ENCODE measurements around the gene RGR.

RGR gene

DNA sequence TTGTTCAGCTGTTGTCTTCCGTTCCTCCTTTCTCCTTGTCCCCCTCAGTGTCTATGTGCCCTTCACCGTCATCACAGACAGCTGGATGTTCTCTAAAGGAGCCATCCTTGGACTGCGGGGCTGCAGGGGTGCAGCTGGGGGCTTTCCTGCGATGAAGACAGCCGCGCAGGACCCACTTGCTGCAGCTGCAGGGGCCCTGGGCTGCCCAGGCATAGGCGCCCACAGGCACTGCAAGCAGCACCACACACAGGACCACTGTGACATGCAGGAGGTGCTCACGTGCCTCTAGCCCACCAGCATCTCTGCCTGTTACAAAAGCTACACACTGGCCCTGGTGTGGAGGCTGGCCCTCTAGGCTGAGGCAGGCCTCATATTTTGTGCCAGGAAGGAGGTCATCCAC lies 22.9 kb upstream of the RGR start:
- DNase-seq (ENCODE audit: low read depth), result no peak

DNA sequence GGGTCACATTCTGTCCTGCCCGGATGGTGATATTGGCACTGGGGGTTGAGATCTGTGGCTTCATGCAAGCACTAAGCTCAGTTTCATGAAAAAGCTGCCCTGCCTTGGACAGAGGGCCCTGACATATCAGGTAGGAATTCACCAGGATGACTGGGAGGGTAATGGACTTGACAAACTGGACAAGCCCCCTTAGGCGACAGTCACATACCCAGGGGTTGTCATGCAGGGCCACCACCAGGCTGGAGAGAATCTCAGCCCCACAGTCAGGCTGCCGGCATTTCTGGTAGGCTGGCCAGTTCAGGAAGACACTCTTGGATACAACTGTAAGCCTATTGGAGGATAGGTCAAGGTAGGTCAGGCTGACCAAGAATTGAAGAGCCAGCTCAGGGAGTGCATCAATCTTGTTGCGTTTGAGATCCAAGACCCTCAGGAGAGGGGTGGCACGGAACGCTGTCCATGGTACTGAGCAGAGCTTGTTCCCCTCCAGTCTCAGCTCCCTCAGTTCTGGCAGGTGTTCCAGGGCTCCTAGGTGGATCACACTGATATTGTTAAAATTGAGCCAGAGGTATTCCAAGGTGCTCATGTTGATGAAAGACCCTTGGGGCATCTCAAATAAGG lies 20.3 kb upstream of the RGR start:
- DNase-seq (ENCODE audit: low read depth), result no peak

DNA sequence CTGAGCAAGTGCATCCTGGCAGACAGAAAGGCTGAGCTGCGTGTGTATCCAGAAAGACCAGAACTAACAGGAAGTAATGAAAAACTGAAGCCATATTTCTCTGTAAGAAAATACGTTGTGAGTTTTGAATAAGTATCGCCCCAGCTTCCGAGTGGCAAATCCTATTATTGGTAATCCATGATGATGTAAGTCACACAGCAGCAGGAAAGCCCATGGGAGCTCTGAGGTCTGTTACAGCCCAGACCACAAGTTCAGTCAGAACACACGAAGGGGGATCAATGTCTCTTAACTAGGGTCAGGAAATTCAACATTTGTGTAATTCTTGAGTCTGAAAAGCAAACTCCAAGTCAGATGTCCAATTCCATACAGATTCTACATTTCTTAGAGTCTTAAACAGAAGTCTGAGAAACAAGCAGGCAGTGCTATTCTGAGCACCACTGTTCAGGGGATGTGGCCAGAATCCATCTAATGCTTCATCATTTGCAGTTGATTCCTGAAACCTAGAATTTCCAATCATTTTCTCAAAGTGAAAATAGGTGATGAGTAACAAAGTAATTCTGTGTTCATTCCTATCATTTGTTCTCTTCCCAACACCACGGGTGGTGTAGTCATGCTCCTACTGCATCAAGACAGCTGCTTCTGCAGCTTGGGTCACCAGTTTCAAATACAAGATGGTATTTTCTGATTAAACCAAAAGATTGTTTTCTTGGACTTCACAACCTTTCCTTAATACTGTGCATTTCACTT lies 19.3 kb upstream of the RGR start, which contains the start of gene LRIT2:
Gene LRIT2 (minus strand): TSS at position 118 of the 747 bp plus-strand sequence. CDS start 24 bp downstream, at position 94.
- DNase-seq (ENCODE audit: low read depth), result no peak

DNA sequence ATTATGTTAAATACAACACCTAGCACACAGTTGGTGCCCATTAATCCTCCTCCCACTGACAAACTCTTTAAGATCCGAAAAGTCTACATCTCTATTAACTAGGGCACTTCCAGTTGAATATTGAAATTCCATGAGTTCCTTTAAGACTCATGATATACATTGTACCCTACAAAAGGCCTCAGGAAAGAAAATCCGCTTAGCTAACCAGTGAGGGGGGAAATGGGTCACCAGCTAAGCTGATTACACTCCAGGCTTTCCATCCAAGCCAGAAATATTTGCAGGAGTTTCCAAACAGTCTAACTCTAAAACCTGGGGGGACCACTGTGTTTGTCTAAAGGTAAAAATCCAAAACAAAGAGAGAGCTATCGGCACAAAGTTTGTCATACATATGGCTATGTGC lies 18.2 kb upstream of the RGR start:
- no peak for DNase-seq (ENCODE audit: low read depth)

DNA sequence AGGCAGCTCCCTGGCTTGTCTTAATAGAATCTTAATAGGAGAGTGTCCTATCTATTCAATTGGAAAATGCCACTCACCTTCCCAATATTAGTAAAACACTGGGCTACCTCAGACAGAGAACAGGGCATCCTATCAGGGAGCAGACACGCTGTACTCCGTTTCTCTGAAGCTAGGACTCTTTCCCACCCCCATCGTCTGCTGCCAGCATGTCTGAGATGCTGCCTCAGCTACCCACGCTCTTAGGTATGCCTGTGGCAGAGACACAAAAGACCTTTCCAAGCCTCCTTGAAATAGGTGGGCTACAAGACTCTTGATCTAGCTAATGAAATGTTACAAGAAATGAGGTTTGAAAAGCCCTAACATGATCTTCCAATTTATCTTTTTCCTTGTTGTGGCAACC lies 17.0 kb upstream of the RGR start:
- no peak for DNase-seq (ENCODE audit: low read depth)

DNA sequence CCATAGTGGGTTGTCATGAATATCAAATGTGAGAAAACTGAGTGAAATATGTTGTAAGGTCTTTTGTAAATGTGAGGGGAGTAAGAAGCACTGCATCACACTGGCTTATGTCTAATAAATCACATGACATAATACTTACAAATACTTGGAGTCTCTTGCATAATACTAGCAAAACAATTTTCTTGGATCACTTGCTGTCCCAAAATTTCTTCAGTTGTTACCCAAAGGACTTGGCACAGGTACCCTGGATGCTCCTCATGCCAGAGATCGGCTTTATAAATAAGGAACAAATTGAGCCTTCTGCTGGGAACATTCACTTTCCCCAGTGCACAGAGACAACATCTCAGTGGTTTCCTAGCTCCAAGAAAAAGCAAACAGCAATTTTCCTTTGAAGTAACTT lies 14.5 kb upstream of the RGR start:
- no peak for DNase-seq (ENCODE audit: low read depth)

DNA sequence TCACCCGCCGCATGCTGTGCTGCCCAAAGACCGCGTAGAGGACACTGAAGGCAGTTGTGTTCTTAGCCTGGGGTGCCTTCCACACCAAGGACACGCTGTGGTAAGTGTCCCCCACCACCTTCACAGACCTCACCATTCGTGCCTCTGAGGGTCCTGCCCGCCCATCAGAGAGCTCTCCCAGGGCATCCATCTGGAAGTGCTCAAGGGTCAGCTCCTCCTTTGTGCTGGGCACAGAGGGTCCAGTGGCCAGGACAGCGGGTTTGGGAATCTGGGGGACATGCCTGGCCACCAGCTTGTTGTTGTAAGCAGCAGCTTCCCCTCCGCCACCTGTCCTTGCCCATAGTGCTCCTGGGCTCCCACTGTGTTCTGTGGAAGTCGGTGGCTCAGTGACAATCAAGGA lies 12.5 kb upstream of the RGR start:
- no peak for DNase-seq (ENCODE audit: low read depth)

DNA sequence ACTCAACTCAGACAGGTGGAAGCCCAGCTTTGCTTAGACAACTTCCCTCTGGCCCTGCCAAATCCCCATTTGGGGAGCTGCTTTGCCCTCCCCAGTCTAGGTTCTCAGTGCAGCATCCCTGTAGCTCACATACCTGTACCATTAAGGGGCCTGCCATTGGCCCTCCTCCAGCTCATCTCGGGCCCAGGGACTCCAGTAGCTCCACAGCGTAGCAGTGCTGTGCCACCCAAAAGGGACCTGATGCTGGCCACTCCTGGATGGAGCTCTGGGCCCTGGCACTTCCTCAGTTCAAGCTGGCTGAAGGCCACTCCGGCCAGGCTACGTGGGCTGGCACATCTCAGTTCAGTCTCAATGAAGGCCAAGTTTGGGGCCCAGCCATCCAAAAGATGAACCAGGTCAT lies 10.9 kb upstream of the RGR start:
- DNase-seq (ENCODE audit: low read depth), result no peak

DNA sequence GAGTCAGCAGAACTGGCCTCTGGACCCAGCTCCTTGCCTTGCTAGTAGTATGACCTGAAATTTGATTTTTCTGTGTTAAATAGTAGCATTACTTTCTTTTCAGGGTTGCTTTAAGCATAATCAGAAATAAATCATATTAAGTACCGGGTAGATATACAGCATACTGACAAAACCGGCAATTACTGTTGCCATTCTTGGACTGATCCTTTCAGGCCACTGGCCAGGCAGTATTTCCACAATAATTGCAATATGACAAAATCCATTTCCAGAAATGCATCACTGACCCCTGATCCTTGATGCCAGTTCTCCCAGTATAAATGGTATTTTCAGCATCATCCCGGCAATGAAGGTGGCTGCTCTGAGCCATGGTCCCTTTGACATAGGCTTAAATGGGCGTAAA lies 10.4 kb upstream of the RGR start:
- no peak for DNase-seq (ENCODE audit: low read depth)

DNA sequence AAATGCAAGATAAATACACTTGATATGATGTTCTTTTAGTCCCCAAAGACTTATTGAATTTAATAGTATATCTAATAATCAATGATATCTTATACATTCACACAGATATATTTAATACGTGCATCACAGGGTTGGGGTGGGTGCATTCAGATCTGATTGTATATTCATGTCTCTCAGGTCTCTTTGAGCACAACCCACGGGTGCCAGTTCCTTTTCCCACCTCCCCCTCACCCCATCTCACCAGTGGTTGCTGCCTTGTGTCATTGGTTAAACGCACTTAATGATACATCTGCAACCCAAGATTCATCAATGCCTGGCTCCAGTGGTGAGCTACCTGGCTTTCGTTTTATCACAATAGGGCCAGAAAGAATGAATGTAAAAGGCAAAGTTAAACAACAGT lies 9.8 kb upstream of the RGR start:
- no peak for DNase-seq (ENCODE audit: low read depth)

DNA sequence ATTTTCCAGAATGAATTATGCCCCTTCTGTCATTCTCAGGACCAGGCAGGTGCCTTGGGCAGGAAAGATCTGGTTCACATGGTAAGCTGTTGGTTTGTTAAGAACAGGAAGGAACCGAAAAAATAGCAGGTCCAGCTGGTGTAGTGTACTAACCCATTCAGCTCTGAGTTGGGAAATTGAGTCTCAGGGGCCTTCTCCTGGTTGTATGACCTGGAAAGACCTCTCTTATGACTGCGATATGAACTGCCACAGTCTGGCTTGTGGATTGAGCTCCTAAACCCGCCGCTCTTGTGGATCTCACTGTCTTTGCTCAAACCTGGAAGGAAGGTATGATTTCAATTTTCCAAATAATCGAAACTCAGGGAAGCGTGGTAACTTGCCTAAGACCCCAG lies 8.1 kb upstream of the RGR start:
- no peak for DNase-seq (ENCODE audit: low read depth)

DNA sequence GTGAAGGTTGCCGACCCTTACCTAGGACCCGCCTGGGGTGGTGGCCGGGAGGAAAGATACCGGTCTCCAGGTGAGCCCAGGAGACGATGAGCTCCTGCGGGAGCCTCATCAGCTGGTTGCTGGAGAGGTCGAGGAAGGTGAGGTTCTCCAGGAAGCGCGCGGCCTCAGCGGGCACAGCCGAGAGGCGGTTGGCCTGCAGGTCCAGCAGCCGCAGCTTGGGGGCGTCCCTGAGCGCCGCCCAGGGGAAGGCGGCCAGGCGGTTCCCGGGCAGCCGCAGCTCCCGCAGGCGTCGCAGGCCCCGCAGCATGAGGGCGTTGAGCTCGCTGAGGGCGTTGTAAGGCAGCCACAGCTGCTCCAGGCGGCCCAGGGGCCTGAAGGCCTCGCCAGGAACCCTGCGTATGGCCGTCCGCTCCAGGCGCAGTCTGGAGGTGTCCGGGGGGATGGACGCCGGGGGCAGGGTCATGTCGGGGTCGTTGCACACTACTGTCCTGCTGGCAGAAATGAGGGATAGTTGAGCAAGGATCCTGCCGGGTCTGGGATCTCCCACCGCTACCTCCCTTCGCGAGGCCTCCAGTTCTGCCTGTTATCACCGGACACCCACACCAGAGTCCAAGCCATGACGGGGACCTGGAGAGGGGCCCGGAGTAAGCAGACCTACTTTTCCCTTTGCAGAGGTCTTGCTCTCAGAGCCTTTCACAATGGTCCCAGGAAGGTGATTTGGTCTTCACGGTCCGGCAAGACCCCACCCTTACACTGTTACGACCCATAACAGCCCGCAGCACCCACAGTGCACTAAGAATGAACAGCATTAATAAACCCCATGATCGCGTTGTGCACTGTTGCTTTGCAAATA lies 7.4 kb upstream of the RGR start:
- no peak for DNase-seq (ENCODE audit: low read depth)

DNA sequence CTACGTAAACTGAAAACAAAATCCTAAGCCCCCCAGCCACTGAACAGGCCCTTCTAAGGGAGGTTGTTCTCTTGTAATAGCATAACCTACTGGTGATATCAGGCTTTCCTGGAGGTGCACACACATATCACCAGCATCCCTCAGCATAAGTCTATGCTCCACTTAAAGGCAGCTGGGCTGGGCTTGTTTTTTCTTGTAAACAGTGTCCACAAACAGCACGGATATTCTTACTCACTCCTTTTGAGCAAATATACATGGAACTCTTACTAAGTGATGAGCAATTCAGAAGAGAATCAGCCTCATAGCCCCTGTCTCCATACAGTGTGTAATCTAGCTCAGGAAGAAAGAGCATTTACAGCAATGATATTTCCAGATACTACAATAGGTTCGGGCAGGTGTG lies 5.9 kb upstream of the RGR start:
- DNase-seq (ENCODE audit: low read depth), result no peak

DNA sequence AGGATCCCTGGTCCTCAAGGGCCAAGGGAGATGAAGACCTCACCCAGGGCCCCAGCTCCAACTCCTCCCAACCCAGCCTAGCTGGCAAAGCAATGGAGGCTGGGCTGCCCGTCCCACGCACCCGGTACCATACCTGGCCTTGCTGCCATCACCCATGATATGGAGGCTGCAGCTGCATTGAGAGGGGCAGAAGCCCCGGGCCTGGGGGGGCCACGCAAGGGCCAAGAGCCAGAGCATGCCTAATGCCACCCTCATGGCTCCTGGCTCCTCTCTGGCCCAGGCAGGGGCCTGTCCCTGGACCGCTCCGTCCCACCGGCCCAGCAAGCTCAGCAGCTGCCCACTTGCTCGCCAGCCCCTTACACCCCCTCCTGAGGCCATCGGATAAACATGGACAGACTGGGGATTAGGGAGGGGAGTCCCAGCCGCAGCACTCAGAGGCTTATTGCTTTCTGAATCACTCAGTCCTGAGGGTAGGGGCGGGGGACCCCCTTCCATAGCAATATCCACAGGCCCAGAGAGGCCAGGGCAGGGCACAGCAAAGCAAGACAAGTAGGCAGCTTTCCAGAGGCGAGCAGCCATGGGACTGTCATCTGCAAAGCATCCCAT lies 3.6 kb upstream of the RGR start, which contains the start of gene LRIT1:
Gene LRIT1 (minus strand): TSS at position 362 of the 606 bp plus-strand sequence. CDS start 107 bp downstream, at position 255.
- DNase-seq (ENCODE audit: low read depth), result no peak

DNA sequence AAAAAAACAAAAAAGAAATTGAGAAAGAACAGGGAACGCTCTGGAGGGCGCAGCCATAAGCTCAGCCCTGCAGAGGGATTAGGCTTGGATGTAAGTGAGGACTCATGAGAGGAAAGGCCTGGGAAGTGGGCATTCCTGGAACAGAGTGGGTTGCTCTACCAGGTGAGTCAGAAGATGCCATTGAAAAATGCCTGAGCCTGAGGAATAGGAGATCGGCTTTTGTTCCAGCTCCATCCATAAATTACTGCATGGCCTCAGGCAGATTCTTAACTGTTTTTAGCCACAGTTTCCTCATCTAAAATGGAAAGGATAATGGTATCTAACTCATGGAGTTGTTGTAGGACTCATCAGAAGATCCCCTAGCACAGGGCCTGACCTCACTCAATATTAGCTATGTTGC lies 1.1 kb upstream of the RGR start:
- DNase-seq (ENCODE audit: low read depth), result no peak

DNA sequence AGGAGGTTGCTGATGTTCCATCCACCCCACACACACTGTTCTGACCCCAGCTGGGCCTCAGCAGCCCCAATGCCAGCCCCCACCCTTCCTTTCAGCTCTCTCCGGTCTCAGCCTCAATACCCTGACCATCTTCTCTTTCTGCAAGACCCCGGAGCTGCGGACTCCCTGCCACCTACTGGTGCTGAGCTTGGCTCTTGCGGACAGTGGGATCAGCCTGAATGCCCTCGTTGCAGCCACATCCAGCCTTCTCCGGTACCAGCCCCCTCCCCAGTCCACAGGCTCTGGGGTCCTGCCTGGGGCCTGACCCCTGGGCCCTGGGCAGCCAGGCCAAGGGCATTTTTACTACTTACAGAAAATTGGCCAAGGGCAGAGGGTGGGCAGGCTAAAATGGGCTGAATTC lies 2.6 kb downstream of the RGR start:
- no peak for DNase-seq (ENCODE audit: low read depth)

DNA sequence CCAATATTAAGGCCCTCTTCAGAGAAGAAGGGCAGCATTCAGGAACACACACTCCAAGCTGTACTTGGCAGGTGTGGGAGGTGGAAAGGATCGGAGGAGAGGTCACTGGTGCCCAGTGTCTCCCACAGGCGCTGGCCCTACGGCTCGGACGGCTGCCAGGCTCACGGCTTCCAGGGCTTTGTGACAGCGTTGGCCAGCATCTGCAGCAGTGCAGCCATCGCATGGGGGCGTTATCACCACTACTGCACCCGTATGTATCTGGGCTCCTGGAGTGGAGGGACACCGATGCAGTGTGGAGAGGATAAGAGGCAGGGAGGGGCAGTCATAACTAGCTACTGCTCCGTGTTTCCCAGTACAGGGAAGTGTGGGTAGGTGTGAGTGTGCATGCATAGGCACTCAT lies 3.9 kb downstream of the RGR start:
- DNase-seq (ENCODE audit: low read depth), result no peak

DNA sequence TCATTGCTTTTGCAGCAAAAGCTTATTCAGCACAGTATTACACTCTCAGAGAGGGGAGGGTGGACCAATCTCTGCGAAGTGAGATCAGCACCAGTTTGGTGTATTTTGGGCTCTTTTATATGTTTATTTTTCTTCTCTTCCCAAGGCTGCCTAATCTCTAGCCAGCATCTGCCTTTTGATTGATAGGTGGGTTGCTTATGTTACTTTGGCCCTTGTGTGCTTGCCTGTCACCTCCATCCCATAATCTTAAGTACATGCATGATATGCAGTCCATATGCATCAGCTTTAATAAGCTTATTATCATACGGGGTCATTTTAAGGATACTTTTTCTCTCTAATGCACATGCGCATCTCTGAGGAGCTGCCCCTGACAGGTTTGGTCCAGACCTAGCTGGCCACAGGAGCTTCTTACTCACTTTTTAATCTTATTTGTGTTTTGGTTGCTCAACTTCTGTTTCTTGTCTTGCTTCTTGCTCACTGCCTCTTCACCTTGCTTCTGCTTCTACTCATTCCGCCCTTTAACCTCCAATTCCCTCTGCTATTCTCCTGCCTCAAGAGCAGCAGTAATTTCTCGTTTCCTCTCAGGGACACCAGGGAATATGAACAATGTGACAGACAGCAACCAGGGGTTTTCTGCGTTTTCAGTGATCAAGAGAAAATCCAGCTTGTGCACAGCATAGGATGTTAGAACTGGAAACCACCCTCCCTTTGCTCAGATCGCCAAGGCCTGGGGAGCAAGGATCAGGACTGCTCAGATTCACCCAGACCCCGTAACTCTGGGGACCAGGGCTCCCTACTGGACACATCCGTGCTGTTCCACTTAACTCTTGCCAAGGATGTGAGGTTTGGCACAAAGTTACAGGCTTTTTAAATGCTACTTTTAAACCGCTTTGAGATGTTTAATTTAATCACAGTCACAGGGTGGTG lies 10.0 kb downstream of the RGR start:
- DNase-seq (ENCODE audit: low read depth), result no peak

DNA sequence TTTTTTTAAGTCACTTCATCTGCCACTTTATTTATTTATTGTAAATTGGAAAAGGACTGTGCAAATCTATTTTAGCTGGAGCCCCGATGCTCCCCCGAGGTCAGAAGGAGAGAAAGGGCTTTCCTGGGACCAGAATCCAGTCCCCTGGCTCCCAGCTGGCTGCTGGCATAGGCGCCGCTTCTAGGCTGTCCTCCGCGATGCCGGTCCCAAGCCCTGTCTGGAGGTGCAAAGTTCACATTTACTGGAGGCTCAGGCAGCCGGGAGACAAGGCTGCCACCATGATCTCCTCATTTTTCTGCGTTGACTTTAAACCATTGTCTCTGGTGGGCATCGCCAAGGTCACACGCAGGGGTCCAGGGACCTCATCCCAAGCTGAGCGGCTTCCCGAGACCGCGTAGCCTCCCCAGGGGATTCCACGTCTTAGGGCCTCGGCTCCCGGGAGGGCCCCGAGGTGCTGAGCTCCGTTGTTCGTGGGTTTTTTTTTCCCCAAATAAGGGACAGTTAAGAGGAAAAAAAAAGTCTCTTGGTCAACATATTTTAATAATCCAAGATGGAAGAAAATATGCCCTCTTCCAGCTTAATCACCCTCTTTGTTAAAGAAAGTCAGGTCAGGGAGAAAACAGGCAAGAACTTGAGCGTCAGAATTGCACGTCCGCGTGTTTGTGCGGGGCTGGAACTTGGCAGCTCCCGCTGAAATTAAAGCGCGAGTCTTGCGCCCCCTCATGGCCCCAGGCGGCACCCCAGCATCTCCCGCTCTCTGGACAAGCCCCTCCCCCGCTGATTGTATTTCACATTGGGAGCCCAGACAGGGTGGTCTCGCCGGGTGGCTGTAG lies 11.9 kb downstream of the RGR start:
- DNase-seq (ENCODE audit: low read depth), result peak; percentile 15

DNA sequence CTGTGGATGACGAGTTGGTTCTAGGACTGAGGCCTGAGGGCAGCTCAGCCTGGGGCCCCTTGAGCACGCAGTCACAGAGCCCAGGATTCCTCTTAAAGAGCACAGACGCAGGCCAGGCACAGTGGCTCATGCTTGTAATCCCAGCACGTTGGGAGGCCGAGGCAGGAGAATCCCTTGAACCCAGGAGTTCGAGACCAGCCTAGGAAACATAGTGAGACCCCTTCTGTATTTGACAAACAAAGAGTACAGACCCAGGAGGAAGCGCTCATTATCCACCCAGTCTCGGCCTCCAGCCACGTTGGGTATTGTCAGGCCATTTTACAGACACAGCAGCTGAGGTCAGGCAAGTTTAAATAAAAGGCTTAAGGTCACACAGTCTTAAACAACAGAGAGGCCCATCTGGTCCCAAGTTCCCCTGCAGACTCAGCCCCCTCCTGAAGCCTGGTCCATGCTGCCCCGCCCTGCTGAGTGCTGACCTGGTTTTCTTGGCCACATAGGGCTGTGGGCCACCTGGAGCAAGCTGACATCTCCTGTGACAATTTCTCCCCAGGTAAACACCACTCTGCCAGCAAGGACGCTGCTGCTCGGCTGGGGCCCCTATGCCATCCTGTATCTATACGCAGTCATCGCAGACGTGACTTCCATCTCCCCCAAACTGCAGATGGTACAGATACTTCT lies 12.6 kb downstream of the RGR start:
- no peak for DNase-seq (ENCODE audit: low read depth)
